Measurements from ENCODE around the gene CEBPG. TPM values are rescaled to one million over a fixed set of nuclear protein-coding genes. Genes with fewer than 3 reads are reported as not detected.

Gene CEBPG
- total RNA-seq, 1 experiment from 2014 or later = 21.2 TPM

DNA sequence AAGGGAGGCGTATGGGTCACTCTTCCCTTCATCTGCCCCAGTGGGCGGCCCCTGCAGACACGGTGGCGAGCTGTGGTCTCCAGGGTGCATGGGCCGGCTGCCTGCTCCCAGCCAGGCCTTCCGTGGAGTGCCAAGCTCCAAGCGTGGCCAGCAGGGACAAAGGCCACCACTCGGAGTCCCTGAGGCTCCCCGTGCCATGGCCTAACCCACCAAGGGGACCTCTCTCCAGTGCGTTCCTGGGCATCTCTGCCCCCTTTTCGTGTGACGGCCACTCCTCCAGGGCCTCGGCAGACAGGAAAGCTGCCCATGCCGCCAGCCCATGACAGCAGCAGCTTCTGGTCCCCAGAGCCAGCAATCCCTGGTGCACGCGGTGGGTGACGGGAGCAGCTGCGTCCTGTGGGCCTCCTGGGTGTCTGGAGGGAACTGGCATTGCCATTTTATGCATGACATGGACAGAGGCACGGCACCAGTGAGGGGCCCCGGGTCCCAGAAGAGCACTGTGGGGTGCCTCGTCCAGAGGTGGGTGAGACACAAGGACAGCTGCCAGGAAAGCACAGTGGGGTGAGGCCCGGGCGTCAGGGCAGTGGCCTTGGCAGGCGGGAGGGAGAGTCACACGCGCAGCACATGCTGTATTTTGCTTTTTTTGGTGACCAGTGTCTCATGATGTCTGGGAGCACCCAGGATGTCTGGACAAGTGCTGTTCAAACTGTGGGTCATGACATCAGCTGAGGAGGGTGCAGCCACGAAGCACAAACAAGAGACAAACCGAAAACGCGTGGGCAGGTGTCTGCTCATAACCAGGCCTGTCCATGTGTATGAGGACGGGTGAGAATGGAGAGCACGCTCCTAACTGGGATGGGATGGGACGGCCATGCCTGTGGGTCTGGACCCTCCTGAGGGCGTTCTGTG, 32.3 kb downstream of the CEBPG start:
- no peak overlapping the region for H3K4me3 ChIP-seq
- H3K27me3 ChIP-seq = no peaks in the 10 kb centered on the region
- no peak for DNase-seq
- no peaks in the 10 kb centered on the region for H3K9me3 ChIP-seq
- no peaks in the 10 kb centered on the region for H3K36me3 ChIP-seq

GRCh38 chr19:33406521-33407139, 33.1 kb downstream of the CEBPG start:
- DNase-seq = peak; percentile 56
- H3K36me3 ChIP-seq = no peaks in the 10 kb centered on the region
- no peaks in the 10 kb centered on the region for H3K9me3 ChIP-seq
- H3K27me3 ChIP-seq = no peaks in the 10 kb centered on the region
- no peak overlapping the region for H3K4me3 ChIP-seq

DNA sequence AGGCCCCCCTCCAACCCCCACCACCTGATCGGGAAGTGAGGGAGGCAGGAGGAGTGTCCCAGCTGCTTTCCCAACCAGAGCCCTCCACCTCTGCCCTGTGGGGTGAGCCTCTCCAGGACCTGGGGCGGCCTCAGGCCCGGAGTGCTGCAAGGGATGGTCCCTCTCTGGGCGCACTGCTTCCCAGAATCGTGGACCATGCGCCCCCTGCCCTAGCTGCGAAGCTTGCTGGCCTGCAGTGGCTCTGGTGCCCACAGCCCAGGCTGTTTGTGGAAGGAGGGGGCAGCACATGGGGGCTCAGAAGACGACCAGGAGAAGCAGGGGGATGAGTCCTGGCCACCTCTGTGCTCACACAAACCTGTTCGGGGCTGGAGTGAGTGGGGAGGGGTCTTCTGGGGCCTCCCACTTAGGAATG, 33.6 kb downstream of the CEBPG start:
- no peaks in the 10 kb centered on the region for H3K27me3 ChIP-seq
- no peaks in the 10 kb centered on the region for H3K36me3 ChIP-seq
- DNase-seq = no peak
- H3K9me3 ChIP-seq = no peaks in the 10 kb centered on the region
- no peak overlapping the region for H3K4me3 ChIP-seq

DNA sequence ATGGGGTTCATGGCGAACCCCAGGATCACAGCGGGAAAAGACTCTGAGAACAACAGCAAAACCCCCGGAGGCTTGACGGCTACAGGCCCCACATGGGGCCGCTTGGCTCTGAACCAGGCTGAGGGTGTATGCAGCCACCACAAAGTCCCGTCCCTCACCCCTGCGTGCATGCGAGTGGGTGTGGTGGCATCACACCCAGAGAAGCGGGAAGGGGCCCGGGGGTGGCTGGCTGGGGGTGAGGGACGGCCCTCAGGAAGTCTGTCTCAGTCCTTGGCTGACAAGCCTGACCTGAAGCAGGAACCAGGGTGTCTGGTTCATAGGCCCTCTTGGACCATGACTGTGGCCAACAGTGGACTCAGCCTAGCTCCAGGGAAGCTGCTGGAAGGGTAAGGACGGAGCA, 34.2 kb downstream of the CEBPG start:
- no peaks in the 10 kb centered on the region for H3K36me3 ChIP-seq
- no peaks in the 10 kb centered on the region for H3K27me3 ChIP-seq
- DNase-seq = no peak
- no peaks in the 10 kb centered on the region for H3K9me3 ChIP-seq
- H3K4me3 ChIP-seq = no peak overlapping the region

DNA sequence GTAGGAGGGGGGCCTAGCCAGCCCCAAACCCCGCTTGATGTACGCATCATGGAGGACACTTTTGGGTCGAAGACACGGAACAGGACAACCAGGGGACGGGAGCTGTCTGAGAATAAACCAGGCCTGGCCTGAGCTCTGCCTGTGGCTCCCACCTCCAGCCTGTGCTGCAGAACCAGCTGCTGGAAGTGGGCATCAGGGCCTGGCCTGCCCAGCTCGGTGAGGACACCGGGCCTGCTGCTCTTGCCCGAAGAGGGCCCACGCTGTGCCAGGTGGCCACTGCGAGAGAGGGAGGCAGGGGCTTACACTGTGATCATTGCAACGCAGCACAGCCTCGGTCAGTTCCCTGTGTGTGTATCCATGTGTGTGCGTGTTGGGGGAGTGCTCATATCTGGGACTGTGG, 34.6 kb downstream of the CEBPG start:
- DNase-seq = no peak
- no peaks in the 10 kb centered on the region for H3K9me3 ChIP-seq
- H3K36me3 ChIP-seq = no peaks in the 10 kb centered on the region
- H3K27me3 ChIP-seq = no peaks in the 10 kb centered on the region
- H3K4me3 ChIP-seq = no peak overlapping the region

GRCh38 chr19:33408538-33409434, 35.3 kb downstream of the CEBPG start:
- Histone ChIP-seq H3K4me3 (no peak overlapping the region), H3K9me3 (no peaks in the 10 kb centered on the region), H3K27me3 (no peaks in the 10 kb centered on the region), H3K36me3 (no peaks in the 10 kb centered on the region)
- DNase-seq = no peak

GRCh38 chr19:33409906-33410685, 36.6 kb downstream of the CEBPG start:
- no peaks in the 10 kb centered on the region for H3K9me3 ChIP-seq
- no peak for DNase-seq
- H3K4me3 ChIP-seq = no peak overlapping the region
- no peaks in the 10 kb centered on the region for H3K36me3 ChIP-seq
- no peaks in the 10 kb centered on the region for H3K27me3 ChIP-seq

DNA sequence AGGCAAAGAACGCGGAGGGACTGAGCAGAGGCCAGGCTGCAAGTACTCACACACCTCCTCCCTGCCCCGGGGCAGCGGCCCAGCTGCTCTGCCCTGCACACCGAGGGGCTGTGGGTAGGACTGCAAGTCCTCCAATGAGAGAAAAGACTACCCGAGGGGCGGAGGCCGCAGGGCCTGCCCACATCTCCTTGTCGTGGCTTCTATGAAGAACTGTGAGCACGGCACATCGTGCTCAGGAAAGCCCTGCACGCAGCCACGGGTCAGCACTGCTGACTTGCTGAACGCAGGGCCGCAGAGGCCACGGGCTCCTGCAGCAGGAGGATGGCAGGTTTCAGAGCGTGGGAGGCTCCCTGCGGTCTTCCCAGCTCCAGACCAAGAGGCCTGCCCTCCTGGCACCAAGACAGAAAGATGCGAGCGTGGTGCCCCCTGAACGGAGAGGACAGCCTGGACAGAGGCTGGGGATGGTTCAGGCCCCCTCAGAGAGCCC, 37.4 kb downstream of the CEBPG start:
- Histone ChIP-seq H3K27me3 (no peaks in the 10 kb centered on the region), H3K36me3 (no peaks in the 10 kb centered on the region), H3K9me3 (no peaks in the 10 kb centered on the region), H3K4me3 (no peak overlapping the region)
- no peak for DNase-seq

DNA sequence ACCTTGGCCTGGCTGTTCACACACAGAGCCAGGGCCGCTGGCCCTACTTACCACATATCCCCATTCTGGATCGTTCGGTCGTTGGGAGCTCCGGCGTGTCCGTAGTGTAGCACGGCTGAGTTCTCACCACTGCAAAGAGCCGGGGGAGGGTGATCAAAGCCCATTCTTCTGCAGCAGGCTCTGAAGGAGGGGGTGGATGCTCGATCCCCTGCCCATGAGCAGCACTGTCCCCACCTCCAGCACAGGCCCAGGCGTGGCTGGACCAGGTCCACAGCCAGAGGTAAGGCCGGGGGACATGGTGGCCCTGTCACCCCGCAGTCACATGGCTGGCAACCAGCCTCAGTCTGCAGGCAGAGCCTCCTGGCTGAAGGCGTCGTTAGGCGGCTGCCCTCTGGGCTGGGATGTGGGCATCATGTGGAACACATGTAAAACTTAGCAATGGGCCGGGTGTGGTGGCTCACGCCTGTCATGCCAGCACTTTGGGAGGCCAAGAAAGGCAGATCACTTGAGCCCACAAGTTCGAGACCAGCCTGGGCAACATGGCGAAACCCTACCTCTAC, 38.2 kb downstream of the CEBPG start:
- Histone ChIP-seq H3K9me3 (no peaks in the 10 kb centered on the region), H3K4me3 (no peak overlapping the region), H3K36me3 (no peaks in the 10 kb centered on the region), H3K27me3 (no peaks in the 10 kb centered on the region)
- no peak for DNase-seq

DNA sequence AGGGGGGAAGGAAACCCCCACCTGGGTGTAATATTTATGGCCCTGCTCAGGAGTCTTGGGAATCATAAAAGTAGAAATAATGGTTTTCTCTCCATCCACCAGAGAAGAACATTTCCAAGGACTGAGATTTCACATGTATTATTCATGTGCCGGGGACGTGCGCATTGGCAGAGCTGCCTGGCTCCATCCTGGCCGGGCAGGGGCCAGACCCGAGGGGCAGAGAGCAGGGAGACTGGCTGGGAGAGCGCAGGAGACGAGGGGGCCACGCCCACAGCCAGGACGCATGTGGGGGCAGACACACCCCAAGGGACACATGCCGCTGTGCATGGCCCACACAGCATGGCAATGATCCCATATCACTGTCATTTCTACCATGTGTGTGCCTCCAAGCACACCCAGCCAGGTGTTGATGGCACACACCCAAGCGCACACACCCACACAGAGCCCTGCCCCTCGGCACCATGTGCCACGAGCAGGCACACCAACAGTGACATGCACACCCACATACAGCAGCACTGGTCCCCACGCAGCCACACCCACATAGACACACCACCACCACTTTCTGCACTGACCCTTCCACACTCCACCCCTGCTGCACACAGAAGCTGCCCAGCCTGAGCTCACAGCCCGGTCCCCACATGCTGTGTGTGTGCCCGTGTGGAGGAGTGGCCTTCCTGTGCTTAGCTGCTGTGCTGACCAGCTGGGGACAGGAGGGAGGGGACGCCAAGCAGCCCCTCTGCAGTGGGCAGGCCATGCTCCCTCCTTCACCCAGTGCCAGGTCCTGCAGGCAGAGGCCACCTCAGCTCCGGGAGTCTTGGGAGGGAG, 39.3 kb downstream of the CEBPG start:
- no peak overlapping the region for H3K4me3 ChIP-seq
- no peak for DNase-seq
- H3K27me3 ChIP-seq = no peaks in the 10 kb centered on the region
- H3K9me3 ChIP-seq = no peaks in the 10 kb centered on the region
- H3K36me3 ChIP-seq = no peaks in the 10 kb centered on the region

DNA sequence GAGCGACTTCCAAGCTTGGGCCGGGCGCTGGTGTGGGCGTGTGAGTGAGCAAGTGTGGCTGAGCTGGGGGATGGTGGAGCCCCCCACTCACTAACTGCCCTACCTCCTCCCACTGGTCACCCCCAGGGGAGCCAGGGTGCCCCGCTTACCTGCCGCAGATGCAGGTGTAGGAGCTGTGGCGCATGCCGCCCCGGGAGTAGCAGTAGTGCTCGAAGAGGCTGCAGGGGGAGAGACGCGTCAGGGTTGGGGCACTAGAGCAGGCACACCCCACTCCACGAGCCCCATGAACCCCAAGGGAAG, 39.9 kb downstream of the CEBPG start:
- DNase-seq = no peak

DNA sequence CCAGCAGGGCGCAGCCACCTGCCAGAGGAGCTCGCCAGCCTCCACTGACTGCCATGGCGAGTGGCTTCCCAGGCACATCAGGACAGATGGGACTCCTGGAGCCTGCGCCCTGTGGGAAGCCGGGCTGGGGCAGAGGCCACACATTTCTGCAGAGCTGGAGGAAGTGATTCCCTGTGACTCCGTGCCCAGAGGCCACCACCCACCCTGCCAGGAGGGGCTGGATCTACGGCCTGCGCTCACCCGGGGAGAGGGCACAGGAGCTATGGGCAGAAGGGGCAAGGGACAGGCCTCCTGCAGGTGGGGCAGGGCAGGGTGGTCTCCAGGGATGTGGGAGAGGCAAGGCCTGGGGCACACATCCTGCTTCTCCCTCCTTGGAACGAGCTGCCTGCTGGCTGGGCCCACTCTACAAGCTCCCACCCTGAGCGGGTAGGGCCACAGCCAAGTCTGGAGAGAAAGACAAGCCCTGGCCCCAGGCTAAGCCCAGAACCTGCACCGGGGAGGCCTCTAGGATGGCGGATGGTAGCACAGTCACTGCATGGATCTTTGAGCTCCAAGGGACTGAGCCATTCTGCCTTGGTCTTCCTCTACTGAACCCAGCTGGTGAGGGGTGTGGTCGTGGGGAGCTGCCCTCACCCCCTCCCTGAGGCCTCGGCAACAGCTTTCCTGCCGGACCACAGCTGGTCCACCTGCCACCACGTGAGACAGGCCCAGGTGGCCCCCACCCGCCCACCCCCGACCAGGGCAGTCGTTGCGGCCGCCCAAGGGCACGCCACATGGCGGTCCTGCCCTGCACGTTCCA, 40.6 kb downstream of the CEBPG start:
- H3K4me3 ChIP-seq = no peak overlapping the region
- DNase-seq = no peak
- no peaks in the 10 kb centered on the region for H3K36me3 ChIP-seq

More for the DNA sequence above, 39.9 kb downstream of the CEBPG start:
- Histone ChIP-seq H3K4me3 (no peak overlapping the region), H3K27me3 (no peaks in the 10 kb centered on the region), H3K9me3 (no peaks in the 10 kb centered on the region), H3K36me3 (no peaks in the 10 kb centered on the region)

DNA sequence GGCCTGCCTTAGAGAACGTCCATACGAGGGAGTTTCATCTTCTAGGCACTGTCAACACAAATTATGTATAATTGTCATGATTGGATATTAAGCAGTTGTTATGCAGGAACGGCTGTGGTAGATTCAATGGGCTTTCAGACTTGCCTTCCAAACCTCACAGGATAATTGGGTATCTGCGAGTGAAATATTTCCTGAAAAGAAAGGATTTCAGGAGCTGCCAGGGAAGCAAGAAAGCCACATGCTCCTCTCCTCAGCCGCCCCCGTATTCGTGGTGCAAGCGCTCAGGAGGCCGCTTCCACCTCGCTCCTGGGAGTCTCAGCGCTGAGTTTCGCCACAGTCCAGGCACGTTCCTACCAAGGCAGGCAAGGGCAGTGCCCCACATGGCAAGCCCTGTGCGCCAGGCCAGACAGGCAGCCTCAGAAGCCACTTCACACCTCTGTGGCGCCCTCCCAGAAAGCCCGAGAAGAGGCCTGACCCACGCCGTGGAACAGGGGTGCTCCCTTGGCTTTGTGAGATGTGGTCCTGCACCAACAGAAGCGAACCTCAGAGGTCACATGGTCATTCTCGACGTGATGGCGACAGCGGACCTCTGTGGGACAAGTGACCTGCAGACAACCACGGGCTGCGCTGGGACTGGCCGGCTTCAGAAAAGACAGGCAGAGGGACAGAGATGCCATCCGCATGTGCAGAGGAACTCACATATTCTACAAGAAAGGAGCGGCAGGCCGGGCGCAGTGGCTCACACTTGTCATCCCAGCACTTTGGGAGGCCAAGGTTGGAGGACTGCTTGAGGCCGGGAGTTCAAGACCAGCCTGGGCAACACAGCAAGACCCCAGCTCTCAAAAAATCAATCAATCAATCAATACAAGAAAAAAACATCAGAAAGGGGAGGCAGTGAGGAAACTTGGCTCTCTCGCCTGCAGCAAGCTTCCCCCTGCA, 41.4 kb downstream of the CEBPG start:
- no peaks in the 10 kb centered on the region for H3K27me3 ChIP-seq
- DNase-seq = no peak
- no peaks in the 10 kb centered on the region for H3K9me3 ChIP-seq
- H3K4me3 ChIP-seq = no peak overlapping the region
- H3K36me3 ChIP-seq = no peaks in the 10 kb centered on the region

More for the DNA sequence above, 40.6 kb downstream of the CEBPG start:
- no peaks in the 10 kb centered on the region for H3K9me3 ChIP-seq
- H3K27me3 ChIP-seq = no peaks in the 10 kb centered on the region

All from MG63 (cell line).